GM18519 (cell line): ENCODE measurements around the gene PPM1K.

Experiments used
- ATAC-seq: cut with Tn5 transposase; IDR thresholded peaks from one replicate; pipeline ENCODE4 v1.9.1; 2021; ENCODE audit warnings: mild to moderate bottlenecking, moderate library complexity; ENCODE audit not compliant: unreplicated experiment, low FRiP score

Gene PPM1K

DNA sequence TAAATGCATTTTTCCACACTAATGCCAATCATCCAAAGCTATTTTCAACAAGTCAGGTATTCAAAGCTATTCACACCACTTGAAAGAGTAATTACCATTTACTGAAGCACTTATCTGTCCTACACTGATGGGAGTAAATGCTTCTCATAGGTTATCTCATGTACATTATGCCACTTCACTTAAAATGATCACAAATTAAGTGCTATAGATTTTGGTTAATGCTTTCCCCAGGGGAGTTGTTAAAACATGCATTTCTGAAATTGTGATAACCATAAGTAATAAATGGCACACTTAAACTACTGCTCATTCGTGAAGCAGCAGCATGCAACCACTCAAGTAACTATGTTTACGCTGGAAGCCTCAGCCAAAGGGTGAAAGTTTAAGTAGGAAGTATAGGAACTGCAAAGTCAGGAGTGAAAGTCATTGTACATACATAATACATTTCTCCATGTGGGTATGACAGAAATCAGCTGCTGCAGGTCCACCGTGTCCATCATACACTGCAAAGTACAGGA is 6.6 kb downstream of the PPM1K start:
- ATAC-seq: no peak

DNA sequence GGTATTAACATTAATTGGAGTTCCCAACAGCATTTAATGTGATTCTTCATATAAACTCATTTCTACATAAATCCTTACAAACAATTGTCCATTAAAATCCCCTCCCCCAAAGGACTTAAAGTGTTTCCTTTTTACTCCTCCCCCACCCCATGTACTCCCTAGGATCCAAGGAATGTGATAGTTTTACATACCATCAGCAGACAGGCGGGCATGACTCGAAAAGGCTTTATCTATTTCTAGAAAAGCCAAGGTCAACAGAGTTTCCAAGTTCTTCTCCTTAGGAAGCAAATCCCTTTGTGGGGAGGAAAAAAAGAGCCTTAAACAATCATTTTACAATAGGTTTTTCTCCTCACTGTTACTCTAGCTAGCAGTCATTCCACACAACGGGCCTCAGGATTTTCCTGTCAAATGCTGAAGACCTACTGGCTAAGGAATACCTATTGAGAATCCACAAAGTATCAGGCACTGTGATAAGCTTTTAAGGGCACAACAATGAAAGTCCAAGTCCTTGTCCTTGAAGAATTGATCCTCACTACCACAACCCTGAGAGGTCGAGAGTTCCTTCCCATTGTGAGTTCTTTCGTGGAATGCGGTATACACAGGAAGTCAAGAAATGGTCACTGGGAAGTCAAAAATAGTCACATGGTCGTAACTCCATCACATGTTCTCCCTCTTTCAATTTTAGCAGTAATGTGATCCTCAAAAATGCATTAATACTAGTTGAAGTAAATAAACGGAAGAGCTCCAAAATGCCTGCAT is 7.2 kb downstream of the PPM1K start:
- ATAC-seq: no peak

DNA sequence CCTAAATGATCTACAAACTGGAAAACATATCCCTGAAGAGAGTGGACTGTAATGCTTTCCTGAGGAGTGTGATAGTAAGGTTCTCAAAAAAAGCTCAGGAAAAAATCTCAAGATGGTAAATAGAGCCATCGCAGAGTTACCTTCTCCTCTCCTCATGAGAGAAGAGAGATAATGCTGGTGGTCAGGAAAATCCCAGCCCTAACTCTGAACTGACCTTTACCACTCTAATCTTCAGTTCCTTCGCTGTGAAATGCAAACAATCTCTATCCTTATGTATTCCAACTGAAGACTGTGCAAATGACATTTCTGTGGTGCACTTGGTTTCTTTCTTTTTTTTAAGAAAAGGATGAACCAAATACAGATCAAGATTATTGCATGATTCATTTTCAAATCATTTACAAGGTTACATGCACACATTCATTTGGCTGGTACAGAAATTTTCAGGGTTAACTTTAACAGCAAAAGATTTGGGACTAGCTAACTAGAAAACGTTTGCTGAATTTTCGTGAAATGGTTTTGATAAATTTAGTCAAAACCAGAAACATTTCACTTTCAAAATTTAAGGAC is 8.3 kb downstream of the PPM1K start:
- ATAC-seq: no peak

DNA sequence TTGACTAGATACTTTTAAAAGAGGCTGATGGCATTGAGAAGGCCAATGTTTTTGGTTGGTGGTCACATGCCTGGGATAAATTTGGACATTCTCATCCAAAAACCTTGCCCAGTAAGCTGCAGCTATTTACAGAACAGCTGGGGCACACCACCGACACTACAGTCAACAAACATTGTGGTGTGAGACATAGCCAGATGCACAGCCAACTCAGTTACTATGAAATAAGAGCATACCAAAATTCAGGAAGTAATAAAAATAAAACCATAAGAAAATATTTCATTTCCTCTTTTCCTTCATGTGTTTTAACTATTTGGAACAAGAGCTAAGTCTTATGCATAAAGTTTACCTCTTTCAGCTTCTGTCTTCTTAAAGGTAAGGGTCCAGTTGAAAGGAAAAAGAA is 8.8 kb downstream of the PPM1K start:
- ATAC-seq: peak; percentile 65

DNA sequence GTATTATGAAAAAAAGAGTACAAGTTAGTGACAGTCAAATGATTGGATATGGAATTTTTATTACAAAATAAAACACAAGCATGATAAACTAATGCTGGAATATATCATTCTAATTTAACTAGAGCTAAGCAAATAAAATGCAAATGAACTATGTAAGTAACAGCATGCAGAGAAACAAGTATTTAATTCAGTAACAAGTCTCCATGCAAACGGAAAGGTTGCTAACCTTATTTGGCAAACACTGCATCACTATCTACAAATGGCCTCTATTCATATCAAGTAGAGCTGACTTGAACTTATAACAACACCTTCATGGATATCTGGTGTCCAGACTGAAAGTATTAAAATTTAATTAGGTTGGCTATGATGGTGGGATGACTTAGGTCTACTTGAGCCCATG is 15.4 kb downstream of the PPM1K start:
- ATAC-seq: no peak

DNA sequence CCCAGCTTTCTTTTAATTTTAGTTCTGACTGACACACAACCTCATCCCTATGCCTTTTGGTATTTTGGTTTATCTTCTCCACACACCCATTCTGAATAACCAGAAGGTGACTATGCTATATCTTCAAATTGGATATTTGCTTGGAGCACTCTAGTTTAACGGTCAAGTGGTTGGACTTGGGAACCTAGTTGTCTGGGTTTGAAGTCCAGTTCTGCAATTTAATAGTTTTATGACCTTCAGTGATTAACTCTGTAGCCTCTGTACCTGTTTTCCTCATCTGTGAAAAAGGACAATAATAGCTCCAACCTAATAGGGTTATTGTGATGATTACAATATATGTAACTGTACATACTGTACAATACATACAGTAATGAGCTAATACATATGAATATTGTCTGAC is 20.0 kb downstream of the PPM1K start:
- ATAC-seq: no peak

DNA sequence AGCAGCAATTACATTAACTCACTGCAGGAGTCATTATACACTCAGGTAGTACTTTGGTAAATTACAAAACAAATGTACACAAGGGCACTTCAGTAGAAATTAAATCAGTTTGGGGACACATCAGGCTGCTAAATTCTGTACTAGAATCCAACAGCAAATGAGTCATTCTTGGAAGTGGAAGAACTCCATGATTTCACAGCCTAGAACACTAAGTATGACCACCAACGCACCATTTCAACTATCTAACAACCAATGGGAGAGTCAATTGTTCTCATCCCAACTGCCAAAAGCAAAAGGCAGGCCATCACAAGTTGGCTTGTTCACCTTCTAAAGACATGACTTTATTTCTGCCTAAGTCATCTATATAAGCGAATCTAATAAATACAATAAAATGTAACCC is 26.6 kb downstream of the PPM1K start:
- no peak for ATAC-seq

DNA sequence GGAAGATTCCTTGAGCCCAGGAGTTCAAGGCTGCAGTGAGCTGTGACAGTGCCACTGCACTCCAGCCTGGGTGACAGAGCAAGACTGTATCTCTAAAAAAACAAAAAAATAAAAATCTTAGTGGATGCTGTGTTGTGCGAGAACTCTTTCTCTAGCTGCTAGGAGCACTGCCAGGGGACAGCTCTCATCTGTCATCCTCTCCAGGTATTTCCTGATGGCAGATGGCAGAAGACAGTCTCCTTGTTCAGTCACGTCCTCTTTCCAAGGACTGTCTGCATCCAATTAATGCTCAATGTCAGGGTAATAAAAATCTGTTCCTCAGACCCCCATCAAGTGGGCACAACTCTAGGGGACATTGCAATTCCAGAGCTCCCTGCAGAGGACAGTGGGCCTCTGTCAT is 29.2 kb downstream of the PPM1K start:
- no peak for ATAC-seq

DNA sequence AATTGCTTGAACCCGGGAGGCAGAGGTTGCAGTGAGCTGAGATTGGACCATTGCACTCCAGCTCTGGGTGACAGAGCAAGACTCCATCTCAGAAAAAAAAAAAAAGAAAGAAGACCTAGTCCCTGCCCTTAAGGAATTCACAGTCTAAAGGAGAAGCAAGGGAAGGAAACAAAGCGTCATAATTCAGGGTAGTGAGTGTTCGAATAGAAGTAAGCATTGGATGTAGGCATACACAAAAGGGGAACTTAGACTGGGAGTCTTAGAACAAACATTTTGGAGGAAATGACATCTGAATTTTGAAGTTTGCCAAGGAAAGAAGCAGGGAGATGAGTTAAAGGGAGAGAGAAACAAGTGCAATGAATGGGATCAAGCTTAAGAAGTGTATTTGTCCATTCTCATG is 32.4 kb downstream of the PPM1K start:
- ATAC-seq: no peak

DNA sequence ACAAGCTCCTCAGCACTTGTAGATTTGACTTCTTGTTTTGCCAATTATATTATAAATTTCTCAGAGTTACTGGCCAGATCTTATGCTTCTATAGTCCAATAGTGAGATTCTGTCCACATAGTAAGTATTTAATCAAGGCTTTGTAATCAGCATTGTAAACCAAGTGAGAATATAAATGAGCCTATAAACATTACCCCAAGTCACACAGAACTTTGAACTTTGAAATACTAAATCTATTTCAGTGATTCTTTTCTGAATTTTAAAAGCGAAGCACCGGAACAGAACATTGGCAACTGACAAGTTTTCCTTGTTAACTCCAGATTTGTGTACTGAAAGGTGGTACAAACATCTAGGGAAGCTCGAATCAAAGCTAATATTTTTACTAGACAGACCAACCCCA is 37.2 kb downstream of the PPM1K start:
- no peak for ATAC-seq

DNA sequence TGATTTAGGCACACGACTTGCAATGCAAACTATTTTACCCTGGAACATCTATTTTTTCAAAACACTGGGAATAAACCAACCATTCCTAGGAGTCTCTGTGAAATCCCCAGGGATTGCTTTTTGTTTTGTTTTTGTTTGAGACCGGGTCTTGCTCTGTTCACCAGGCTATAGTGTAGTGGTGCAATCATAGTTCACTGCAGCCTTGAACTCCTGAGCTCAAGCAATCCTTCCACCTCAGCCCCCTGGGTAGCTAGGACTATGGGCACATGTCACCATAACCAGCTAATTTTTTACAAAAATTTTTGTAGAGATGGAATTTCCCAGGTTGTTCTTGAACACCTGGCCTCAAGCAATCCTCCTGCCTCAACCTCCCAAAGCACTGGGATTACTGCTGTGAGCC is 37.8 kb downstream of the PPM1K start:
- no peak for ATAC-seq

DNA sequence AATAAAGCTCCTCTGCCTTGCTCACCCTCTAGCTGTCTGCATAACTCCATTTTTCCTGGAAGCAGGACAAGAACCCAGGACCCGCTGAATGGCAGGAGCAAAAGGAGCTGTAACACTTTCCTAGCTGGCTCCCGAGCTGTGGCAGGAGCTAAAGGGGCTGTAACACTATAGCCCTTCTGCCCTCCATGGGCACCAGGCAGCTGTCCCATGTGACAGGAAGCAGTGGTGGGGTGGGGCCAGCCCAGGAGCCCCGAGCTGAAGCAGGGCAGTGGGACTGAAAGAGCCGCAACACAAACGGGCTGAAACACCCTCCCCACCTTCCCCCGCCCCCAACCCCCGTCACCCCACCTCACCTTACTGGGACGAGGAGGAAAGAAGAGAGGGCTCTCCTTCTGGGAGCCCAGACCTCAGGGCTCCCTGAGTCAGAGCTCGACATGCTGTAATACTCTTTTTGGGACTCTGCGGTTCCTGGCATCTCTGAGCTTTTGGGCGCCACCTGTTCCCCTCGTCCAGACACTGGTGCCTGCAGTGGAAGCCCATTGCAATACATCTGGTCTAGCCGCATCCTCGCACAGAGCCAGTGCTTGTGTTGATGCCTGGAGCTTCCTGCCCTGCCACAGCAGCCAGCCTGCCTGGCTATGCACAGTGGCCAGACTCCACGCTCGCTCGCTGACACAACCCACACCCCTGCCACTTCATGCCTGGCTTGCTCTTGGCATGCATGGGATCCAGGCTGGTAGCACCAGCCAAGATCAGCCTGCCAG is 39.4 kb downstream of the PPM1K start:
- no peak for ATAC-seq

DNA sequence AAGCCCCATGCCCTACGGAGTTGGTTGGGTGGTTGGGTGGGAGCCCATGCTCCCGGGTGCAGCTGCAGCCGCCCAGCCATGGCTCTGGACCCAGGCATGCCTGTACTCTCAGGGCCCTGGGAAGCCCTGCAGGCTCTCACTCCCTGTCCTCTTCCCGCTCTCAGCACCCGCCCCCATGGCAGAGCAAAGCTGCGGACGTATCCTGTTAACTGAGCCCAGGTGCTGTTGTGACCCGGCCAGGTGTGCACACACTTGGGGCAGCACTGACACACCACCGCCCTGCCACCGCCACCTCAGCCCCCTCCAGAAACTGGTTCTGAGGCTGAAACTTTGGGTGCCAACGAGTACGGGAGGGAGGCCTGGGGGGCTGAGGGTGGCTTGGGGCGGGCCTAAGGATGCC is 40.3 kb downstream of the PPM1K start:
- ATAC-seq: no peak

DNA sequence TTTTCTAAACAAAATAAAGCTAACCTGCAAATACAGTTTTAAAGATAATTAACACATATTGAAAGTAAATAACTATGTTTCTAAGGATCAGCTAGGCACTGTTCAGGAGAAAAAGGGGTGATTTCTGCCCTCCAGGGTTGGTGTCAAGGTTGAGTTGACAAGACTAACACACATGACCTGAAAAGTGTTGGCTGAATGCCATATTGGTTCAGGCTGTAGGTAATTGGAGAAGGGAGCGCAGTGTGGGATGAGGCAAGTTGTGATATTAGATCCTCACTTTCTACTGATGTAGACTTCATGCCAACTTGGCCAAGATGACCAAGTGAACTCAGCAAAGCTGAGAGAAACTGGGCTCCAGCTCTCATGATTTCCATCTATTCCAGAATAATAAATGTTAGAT is 42.2 kb downstream of the PPM1K start:
- ATAC-seq: no peak

DNA sequence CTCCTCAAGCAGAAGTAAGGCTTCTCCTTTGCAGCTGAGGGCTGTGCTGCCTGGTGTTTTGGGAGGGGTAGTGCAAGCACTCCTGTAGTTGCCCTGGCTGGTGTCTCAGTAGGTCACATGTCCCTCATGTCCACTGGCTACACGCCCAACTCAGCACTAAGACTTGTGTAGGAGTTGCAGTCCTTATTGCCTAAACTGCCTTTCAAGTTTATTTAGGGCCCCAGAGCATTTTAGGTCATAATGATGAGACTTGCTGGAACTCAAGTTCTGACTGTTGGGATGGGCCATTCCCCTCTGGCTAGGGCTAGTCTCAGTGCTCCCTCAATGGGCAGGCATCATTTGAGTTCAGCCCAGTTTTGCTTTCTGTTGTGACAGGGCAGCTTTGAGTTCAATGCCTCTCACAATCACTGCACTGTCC is 44.1 kb downstream of the PPM1K start:
- no peak for ATAC-seq

DNA sequence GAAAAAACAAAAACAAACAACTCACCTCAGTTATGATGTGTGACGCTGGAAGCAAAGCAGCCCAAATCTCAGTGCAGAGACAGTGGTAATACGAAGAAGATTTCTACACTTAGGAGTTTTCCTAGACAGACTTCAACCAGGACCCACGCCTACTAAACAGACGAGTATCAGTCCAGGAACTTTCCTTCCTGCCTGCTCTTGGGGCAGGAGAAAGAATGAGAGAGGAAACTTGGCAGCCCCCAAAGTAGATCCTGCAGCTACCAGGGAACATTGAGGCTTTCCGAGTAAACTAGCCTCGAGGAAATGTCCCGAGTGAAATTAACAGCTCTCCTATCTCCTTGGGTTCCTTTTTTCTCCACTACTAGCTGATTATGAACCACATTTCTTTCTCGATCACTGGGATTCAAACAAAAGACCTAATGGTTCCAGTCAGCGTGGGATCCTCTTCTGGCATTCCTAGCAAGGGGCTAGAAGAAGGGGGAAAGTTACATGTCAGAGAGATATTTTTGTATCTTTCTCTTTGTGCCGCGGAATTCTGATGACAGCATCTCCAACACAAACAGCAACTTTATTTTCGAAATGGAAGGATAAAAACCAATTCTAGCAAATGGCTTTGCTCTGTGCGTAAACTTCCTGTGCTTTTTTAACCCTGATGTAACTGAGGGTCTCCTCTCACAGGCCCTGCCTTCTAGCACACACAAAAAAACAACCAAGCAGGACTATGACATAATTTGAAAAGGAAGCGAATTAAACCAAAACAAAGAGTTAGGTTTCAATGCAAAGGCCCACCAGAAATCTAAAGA is 53.2 kb downstream of the PPM1K start:
- ATAC-seq: no peak

DNA sequence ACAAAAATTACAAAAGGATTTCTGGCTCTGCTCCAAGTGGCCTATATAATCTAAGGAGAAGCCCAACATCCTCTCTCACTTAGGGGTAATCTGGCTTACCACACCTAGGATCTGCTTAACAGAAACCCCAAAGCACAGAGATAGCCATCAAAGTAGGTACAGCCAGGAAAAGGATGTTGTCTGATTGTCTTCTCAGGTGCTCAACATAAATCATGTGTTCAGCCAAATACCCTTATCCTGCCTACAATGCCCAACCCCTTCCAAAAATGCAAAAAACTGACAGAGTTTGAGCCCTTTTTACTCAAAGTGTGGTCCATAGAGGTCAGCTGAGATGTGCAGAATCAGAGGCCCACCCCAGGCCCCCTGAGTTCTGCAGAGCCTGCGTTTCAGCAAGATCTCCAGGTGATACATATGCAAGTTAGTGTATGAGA is 53.9 kb downstream of the PPM1K start:
- ATAC-seq: no peak

DNA sequence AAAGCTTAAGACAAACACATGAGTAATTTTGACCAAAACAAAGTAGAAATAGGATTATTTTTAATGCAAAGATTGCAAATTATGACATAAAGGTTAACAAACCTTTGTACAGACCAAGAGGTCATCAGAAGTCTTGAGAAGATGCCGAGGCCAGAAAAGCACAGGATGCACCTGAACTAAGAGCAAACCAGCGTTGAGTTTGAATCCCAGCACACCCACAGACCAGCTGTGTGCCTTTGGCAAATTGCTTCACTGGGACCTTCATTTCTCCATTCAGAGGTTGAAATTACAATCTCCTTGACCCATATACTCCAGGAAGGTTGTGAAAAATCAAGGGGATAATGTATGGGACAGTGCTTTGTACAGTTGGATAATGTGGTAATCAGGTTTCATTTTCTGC is 56.6 kb downstream of the PPM1K start:
- no peak for ATAC-seq

DNA sequence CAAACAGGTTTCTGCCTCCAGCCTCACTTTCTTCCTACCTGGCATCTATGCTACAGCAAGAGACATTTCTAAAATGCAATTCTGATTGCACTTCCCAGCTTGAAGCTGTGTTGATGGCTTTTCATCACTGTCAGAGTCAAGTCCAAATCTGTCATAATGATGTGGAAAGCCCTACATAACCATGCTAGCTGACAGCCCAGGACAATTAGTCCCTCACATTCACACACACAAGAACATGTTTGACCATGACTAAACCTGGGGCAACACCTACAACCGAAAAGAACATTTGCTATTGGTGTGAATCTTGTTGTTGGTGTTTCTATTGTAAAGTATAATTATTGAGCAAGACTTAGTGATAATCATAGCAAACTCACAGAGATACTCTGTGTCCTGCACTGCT is 58.2 kb downstream of the PPM1K start:
- ATAC-seq: no peak

DNA sequence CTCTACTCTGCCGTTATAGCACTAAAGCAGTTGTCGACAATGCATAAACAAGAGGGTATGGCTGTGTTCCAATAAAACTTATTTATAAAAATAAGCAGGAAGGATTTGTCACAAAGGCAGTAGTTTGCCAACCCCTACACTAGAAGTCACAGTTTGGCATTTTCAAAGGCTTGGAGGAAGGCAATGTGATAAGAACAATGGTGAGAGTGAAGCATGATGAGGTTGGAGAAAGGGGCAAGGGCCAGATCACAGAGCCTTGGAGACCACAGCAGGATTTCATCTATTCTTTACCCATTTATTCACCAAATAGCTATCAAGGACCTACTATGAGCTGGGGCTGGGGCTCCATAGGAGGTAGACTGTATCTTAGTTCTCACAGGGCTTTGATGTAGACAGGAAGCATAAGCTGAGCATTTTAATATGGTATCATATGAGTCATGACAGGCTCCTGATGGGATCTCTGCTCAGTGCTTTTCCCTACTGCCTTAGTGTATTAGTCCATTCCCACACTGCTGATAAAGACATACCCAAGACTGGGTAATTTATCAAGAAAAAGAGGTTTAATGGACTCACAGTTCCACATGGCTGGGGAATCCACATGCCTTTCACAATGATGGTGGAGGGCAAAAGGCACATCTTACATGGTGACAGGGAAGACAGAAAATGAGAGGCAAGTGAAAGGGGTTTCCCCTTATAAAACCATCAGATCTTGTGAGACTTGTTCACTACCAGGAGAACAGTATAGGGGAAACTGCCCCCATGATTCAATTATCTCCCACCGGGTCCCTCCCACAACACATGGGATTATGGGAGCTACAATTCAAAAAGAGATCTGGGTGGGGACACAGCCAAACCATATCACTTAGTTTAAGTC is 58.9 kb downstream of the PPM1K start:
- ATAC-seq: no peak
